ENCODE measurements around the gene MATN3.

- TF ChIP-seq EZH2 (IDR thresholded peaks at IDR 0.05; ENCODE audit: borderline replicate concordance, low read length) (no peak), CTCF (conservative IDR thresholded peaks at IDR 0.05 in 1 of 2, IDR thresholded peaks at IDR 0.05 in 1 of 2; ENCODE audit: extremely low read depth in 1 of 2, insufficient read depth in 1 of 2, low read depth in 1 of 2, low read length in 2 of 2) (peak in 1 of 2 donors; percentile 14)
Observed at GRCh38 chr2:20016346-20016745, 3.9 kb upstream of the MATN3 start.

Data from mammary epithelial cell (primary cell).